ENCODE data around the gene MEX3B. TPM values are rescaled to one million over a fixed set of nuclear protein-coding genes. Genes with fewer than 3 reads are reported as not detected.

MEX3B gene
- total RNA-seq, 1 experiment from 2014 or later: not detected

DNA sequence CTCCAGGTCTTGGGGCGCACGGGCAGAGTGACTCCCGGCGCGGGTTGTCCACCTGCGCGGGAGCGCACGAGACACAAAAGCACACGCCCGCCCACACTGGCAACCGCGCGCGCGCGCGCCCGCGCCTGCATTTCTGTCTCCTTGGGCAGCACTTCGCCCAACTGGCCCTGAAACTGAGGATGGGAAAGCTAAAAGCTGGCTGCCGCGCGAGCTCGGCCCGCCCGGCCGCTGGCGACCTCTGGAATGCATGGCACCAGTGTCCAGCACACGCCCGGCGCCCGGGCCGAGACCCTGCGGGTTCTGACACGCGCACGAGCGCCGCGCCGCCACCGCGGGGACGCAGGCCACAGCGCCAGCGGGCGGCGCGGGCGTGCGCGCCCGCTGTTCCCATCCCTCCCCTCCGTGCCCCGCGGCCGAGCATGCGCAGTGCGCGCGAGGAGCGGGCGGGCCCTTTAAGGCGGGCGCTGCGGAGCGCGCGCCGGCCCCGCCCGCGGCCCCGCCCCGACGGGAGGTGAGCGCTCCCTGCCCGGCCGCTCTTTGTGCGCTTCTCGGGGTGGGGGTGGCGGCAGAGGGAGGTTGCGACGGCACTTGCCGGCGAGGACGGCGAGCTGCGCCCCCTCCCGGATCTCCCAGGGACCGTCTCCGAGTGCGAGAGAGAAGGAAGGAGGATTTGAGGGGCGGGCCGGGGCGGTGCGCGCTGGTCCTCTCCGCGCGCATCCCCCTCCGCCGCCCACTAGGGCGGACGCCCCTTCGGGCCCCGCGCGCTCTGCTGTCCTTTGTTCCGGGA lies 1.0 kb upstream of the MEX3B start:
- H2AFZ ChIP-seq: peak overlapping the region; percentile 89
- no peaks in the 10 kb centered on the region for H3K36me3 ChIP-seq (ENCODE audit: low read depth)
- H3K27ac ChIP-seq: no peak overlapping the region
- H3K4me3 ChIP-seq: peak overlapping the region; percentile 81
- H3K4me1 ChIP-seq (replicated peaks; ENCODE audit: insufficient read depth): no peaks in the 10 kb centered on the region
- H3K9me3 ChIP-seq (ENCODE audit: insufficient read depth, low read depth): no peaks in the 10 kb centered on the region
- no TSS peak for BruUV-seq (replicated peaks)
- ChIA-PET CTCF (no interaction called here), POLR2A (ENCODE audit: unreplicated experiment) (no interaction called here)
- H4K20me1 ChIP-seq (ENCODE audit: insufficient read depth): no peaks in the 10 kb centered on the region
- intact Hi-C loops (cut with micrococcal nuclease; ENCODE audit: unreplicated experiment): no loop called here
- DNase-seq: peak; percentile 35 to 68
- H3K27me3 ChIP-seq (ENCODE audit: insufficient read depth, low read depth): peaks cover 34% of the 10 kb centered on the region
- TF ChIP-seq EZH2 (IDR thresholded peaks at IDR 0.05; ENCODE audit: low read depth): no peak
- TF ChIP-seq, protein P1, sequence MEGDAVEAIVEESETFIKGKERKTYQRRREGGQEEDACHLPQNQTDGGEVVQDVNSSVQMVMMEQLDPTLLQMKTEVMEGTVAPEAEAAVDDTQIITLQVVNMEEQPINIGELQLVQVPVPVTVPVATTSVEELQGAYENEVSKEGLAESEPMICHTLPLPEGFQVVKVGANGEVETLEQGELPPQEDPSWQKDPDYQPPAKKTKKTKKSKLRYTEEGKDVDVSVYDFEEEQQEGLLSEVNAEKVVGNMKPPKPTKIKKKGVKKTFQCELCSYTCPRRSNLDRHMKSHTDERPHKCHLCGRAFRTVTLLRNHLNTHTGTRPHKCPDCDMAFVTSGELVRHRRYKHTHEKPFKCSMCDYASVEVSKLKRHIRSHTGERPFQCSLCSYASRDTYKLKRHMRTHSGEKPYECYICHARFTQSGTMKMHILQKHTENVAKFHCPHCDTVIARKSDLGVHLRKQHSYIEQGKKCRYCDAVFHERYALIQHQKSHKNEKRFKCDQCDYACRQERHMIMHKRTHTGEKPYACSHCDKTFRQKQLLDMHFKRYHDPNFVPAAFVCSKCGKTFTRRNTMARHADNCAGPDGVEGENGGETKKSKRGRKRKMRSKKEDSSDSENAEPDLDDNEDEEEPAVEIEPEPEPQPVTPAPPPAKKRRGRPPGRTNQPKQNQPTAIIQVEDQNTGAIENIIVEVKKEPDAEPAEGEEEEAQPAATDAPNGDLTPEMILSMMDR (conservative IDR thresholded peaks at IDR 0.05): no peak; the same call in 1 of the 2 replicates
- H3K4me2 ChIP-seq: peak overlapping the region; percentile 95
- H3K9me2 ChIP-seq (ENCODE audit: insufficient read depth): no peaks in the 10 kb centered on the region
- H3F3A ChIP-seq (ENCODE audit: insufficient read depth, low read depth): peaks cover 3% of the 10 kb centered on the region; the same call in 1 of the 2 replicates
- H3K79me2 ChIP-seq (ENCODE audit: low read depth): no peaks in the 10 kb centered on the region

DNA sequence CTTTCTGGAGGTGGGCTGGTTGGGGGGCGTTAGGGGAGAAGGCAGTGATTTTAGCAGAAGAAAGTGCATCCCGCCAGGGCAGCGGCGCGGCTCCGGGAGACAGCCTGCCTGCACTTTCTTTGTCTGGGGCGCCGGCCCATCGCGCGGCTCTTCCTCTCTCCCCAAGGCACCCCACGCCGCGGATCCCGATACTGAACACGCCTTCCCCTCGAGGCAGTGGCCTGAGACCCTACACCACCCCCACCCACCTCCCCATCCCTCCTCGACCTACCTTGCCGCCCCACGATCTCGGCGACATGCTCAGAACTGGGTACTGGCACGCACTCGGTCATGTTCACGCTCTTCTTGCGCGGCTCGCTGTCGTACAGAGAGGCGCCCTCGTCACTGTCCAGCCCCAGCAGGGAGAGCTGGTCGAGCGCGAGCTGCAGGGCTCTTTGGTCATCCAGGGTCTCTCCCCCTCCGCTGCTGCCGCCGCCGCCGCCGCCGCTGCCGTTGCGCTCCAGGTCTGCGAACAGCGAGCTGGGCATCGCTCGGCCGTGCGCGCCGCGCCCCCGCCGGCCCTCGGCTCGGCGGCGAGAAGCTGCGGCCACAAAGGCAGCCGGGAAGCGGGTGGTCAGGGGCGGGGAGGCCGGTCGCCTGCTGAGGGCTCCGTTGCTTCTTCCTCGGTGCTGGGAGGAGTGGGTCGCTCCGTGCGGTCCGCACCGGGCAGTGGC lies 483 bp downstream of the MEX3B start:
- intact Hi-C loops (cut with micrococcal nuclease; ENCODE audit: unreplicated experiment): no loop called here
- no peaks in the 10 kb centered on the region for H3K79me2 ChIP-seq (ENCODE audit: low read depth)
- BruUV-seq (replicated peaks): no TSS peak
- no peak overlapping the region for H3K27ac ChIP-seq
- no peaks in the 10 kb centered on the region for H3K36me3 ChIP-seq (ENCODE audit: low read depth)
- H3K4me2 ChIP-seq: peak overlapping the region; percentile 95
- ChIA-PET POLR2A (ENCODE audit: unreplicated experiment) (no interaction called here), CTCF (no interaction called here)
- no peaks in the 10 kb centered on the region for H3K9me3 ChIP-seq (ENCODE audit: insufficient read depth, low read depth)
- DNase-seq: peak in 1 of 2 experiments; percentile 9
- peaks cover 3% of the 10 kb centered on the region; the same call in 1 of the 2 replicates for H3F3A ChIP-seq (ENCODE audit: insufficient read depth, low read depth)
- H3K27me3 ChIP-seq (ENCODE audit: insufficient read depth, low read depth): peaks cover 19% of the 10 kb centered on the region
- H2AFZ ChIP-seq: no peak overlapping the region
- peak overlapping the region; percentile 36; the same call in 1 of the 2 replicates for H3K4me3 ChIP-seq
- no peaks in the 10 kb centered on the region for H4K20me1 ChIP-seq (ENCODE audit: insufficient read depth)
- no peaks in the 10 kb centered on the region for H3K4me1 ChIP-seq (replicated peaks; ENCODE audit: insufficient read depth)
- no peak for TF ChIP-seq EZH2 (IDR thresholded peaks at IDR 0.05; ENCODE audit: low read depth)
- TF ChIP-seq, protein P1 (conservative IDR thresholded peaks at IDR 0.05): no peak
- no peaks in the 10 kb centered on the region for H3K9me2 ChIP-seq (ENCODE audit: insufficient read depth)

DNA sequence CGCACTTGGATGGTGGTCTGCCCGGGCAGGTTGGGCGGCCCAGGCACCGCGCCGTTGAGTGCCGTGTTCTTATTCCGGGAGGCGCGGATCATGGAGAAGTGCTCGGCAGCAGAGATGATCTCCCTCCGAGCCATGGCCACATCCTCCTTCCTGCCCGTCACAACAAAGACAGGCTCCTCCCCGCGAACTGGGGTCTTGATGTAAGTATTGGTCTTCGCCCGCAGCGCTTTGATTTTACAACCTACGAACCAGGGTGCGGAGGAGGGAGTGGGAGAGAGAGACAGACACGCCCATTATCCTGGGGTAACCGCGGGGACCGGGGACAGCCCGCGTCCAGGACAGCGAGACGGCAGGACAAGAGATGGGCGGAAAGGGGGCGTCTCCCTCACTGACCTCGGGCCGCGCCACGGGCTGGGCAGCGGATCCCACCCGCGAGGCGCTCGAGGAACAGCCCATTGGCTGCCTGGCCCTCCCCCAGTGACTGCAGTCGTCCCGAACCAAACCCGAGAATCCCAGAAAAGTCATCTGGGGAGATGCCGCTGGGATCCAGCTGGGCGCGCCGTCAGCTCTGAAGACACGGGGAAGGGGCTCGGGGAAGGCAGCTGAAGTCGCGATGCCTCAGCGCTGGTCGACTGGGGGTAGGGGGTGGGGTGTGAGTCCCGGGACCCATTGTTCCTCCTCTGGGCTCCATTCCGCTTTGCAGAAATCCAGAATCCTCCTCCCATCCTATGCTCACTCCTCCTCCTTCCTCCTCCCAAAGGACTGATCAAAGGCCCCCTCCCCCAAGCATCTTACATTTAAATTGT lies 1.2 kb downstream of the MEX3B start:
- no peak for DNase-seq
- no peaks in the 10 kb centered on the region for H4K20me1 ChIP-seq (ENCODE audit: insufficient read depth)
- POLR2A ChIA-PET (ENCODE audit: unreplicated experiment): no interaction called here
- no peaks in the 10 kb centered on the region for H3K9me2 ChIP-seq (ENCODE audit: insufficient read depth)
- no peaks in the 10 kb centered on the region for H3K79me2 ChIP-seq (ENCODE audit: low read depth)
- H3K4me2 ChIP-seq: peak overlapping the region; percentile 95
- intact Hi-C loops (cut with micrococcal nuclease; ENCODE audit: unreplicated experiment): no loop called here
- no peaks in the 10 kb centered on the region for H3K9me3 ChIP-seq (ENCODE audit: insufficient read depth, low read depth)
- TF ChIP-seq EZH2 (IDR thresholded peaks at IDR 0.05; ENCODE audit: low read depth): no peak
- TF ChIP-seq, protein P1 (conservative IDR thresholded peaks at IDR 0.05): no peak
- CTCF ChIA-PET: no interaction called here
- no peak overlapping the region for H3K27ac ChIP-seq
- no peaks in the 10 kb centered on the region for H3K4me1 ChIP-seq (replicated peaks; ENCODE audit: insufficient read depth)
- no TSS peak for BruUV-seq (replicated peaks)
- H3K27me3 ChIP-seq (ENCODE audit: insufficient read depth, low read depth): peaks cover 15% of the 10 kb centered on the region
- no peak overlapping the region for H3K4me3 ChIP-seq
- no peaks in the 10 kb centered on the region for H3K36me3 ChIP-seq (ENCODE audit: low read depth)
- no peak overlapping the region for H2AFZ ChIP-seq
- peaks cover 3% of the 10 kb centered on the region; the same call in 1 of the 2 replicates for H3F3A ChIP-seq (ENCODE audit: insufficient read depth, low read depth)

Measured in PC-9 (cell line).